ENCODE measurements around the gene LPP. TPM values are rescaled to one million over a fixed set of nuclear protein-coding genes. Genes with fewer than 3 reads are reported as not detected.

The LPP gene
- total and polyA plus RNA-seq, 8 donors, result 4.9 to 84.4 (median 45.9) TPM

DNA sequence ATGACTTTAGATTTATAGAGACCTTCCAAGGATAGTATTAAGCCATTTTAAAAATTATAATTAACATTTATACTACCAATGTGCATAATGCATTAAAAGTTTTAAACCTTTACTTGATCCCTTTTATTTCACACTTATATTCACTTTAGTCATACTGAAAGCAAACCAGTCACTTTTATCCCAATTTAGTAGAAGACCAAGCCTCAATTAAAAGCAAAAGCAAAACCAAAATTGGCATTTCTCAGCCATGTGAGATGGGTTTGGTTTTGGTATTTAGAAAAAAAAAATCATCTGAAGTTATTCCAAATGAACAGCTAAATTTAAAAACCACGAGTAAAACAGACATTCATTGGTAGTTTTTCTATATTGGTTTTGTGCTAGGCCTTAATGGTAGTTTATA is 249.4 kb downstream of the LPP start:
- ATAC-seq (no peak), FAIRE-seq (peak; percentile 41), DNase-seq (no peak)
- intact Hi-C loops (cut with DNase I), result no loop called here
- H3K27ac ChIP-seq, result no peak overlapping the region
- peaks cover 3 to 14% (median 5%) of the 10 kb centered on the region in 3 donors for H3K4me1 ChIP-seq
- TF ChIP-seq, protein P1, sequence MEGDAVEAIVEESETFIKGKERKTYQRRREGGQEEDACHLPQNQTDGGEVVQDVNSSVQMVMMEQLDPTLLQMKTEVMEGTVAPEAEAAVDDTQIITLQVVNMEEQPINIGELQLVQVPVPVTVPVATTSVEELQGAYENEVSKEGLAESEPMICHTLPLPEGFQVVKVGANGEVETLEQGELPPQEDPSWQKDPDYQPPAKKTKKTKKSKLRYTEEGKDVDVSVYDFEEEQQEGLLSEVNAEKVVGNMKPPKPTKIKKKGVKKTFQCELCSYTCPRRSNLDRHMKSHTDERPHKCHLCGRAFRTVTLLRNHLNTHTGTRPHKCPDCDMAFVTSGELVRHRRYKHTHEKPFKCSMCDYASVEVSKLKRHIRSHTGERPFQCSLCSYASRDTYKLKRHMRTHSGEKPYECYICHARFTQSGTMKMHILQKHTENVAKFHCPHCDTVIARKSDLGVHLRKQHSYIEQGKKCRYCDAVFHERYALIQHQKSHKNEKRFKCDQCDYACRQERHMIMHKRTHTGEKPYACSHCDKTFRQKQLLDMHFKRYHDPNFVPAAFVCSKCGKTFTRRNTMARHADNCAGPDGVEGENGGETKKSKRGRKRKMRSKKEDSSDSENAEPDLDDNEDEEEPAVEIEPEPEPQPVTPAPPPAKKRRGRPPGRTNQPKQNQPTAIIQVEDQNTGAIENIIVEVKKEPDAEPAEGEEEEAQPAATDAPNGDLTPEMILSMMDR (IDR thresholded peaks at IDR 0.05), result no peak
- H3K4me3 ChIP-seq, result no peak overlapping the region
- no peaks in the 10 kb centered on the region for H3K9me3 ChIP-seq
- H3K36me3 ChIP-seq, result no peaks in the 10 kb centered on the region
- 92 to 94% methylated on average over 1 of the region's 1 CpG for WGBS, 2 donors
- no peaks in the 10 kb centered on the region for H3K27me3 ChIP-seq

DNA sequence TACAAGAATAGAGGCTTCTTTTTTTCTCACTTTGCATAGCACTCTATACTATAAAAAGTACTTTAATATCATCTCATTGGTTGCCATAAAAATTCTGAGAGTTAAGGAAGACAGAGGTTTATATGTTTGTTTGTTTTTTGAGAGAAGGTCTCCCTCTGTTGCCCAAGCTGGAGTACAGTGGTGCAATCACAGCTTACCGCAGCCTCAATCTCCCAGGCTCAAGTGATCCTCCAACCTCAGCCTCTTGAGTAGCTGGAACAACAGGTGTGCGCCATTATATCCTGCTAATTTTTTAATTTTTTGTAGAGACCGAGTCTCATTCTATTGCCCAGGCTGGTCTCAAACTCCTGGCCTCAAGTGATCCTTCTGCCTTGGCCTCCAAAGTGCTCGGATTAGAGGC is 250.2 kb downstream of the LPP start:
- H3K9me3 ChIP-seq, result no peaks in the 10 kb centered on the region
- intact Hi-C loops (cut with DNase I), result no loop called here
- no peaks in the 10 kb centered on the region for H3K36me3 ChIP-seq
- TF ChIP-seq, protein P1 (IDR thresholded peaks at IDR 0.05), result no peak
- H3K4me1 ChIP-seq, result peaks cover 3 to 14% (median 5%) of the 10 kb centered on the region in 3 donors
- WGBS, 2 donors, result 96 to 99% methylated on average over 4 of the region's 4 CpGs
- H3K27ac ChIP-seq, result no peak overlapping the region
- no peaks in the 10 kb centered on the region for H3K27me3 ChIP-seq
- H3K4me3 ChIP-seq, result no peak overlapping the region
- ATAC-seq, result no peak
- FAIRE-seq, result no peak
- no peak for DNase-seq

DNA sequence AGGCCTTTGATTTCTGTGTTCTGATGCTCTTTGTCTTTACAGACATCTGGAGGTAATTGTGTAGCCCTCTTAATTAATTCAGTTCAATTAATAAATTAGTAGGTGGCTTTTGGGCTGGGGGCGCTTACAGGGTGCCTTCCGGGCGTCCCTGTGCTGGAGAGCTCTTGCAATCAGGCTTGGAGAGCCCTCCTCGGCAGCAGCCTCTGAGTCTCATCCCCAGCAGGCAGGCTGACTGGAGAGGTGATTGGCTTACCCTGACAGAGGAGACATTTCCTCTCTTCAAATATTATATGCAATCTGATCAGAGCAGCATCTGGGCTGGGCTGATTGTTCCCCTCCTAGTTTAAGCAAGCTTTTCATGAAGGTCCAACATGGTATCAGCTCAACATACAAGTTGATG is 250.7 kb downstream of the LPP start:
- TF ChIP-seq, protein P1 (IDR thresholded peaks at IDR 0.05), result no peak
- no peak overlapping the region for H3K4me3 ChIP-seq
- no peaks in the 10 kb centered on the region for H3K9me3 ChIP-seq
- no peak for DNase-seq
- intact Hi-C loops (cut with DNase I), result no loop called here
- WGBS, 2 donors, result 96 to 97% methylated on average over 4 of the region's 4 CpGs
- H3K27ac ChIP-seq, result no peak overlapping the region
- peaks cover 3 to 14% (median 5%) of the 10 kb centered on the region in 3 donors for H3K4me1 ChIP-seq
- FAIRE-seq, result no peak
- H3K36me3 ChIP-seq, result no peaks in the 10 kb centered on the region
- H3K27me3 ChIP-seq, result no peaks in the 10 kb centered on the region
- no peak for ATAC-seq

DNA sequence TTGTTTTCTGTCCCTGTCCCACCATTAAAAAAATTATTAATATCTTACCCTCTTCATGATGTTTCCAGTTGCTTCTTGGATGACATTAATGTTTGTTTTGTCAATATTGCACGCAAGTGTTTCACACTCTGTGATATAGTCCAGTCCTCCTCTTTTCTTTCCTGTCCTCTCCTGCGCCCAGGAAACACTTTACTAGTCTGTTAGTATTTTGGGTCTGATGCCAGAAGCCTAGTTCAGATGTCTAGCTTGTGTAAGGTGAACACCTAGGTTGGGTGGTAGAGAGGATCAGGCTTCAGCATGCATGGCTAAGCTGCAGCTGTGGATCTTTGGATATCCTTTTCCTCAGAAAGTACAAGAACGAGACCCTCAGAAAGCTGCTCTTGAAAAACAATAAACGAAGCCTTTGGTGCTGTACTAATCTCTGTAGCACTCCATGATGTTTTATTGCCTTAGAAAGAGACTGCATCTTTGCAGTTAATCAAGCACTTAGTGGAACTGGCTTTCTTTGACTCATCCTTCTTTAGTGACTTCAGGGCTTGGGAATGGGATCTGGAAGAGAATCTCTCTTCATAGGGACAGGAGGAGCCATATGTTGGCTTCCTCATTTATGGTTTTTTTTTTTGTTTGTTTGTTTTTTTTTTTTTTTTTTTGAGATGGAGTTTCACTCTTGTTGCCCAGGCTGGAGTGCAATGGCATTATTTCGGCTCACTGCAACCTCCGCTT is 253.4 kb downstream of the LPP start:
- no peaks in the 10 kb centered on the region for H3K36me3 ChIP-seq
- no peaks in the 10 kb centered on the region for H3K4me1 ChIP-seq
- DNase-seq (no peak), FAIRE-seq (no peak), ATAC-seq (no peak)
- 61 to 68% methylated on average over 6 of the region's 6 CpGs for WGBS, 2 donors
- H3K4me3 ChIP-seq, result no peak overlapping the region
- no peaks in the 10 kb centered on the region for H3K9me3 ChIP-seq
- TF ChIP-seq, protein P1 (IDR thresholded peaks at IDR 0.05), result no peak
- intact Hi-C loops (cut with DNase I), result no loop called here
- H3K27ac ChIP-seq, result no peak overlapping the region
- H3K27me3 ChIP-seq, result no peaks in the 10 kb centered on the region

DNA sequence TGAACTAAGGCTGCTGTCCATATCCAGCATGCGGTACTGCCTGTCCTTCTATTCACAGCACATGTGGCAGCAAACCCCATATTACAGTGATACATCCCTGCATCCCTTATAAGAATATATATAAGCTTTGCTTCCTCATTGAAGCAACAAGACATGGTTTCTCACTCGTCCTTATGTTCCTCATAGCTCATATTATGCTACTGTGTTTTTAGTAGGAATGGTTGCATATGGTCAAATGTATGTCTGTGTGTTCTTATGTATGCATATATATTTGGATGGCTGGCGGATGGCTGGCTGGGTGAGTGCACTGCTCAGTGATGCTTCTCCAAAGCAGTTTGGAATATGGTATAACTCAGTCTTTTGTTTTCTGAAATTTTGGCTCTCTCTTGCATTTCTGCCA is 254.9 kb downstream of the LPP start:
- no peak for FAIRE-seq
- WGBS, 2 donors, result 85 to 87% methylated on average over 3 of the region's 3 CpGs
- intact Hi-C loops (cut with DNase I), result no loop called here
- Histone ChIP-seq H3K4me1 (no peaks in the 10 kb centered on the region), H3K27ac (no peak overlapping the region), H3K27me3 (no peaks in the 10 kb centered on the region), H3K9me3 (no peaks in the 10 kb centered on the region), H3K36me3 (no peaks in the 10 kb centered on the region), H3K4me3 (no peak overlapping the region)
- ATAC-seq, result no peak
- no peak for DNase-seq
- TF ChIP-seq, protein P1 (IDR thresholded peaks at IDR 0.05), result no peak
